Gastrocnemius medialis (tissue), 4 donors: ENCODE data around the gene RNASEH2A.
A peak's percentile ranks its signal among the peaks of the same experiment; 100 is the strongest.

Source experiments
- POLR2A ChIP-seq, 2 donors: fragments of 450-650 bp; IDR thresholded peaks; one replicate each; pipeline ENCODE4 v1.6.1; 2017; ENCODE audit warnings: antibody characterized with exemption in 2 of 2, mild to moderate bottlenecking in 2 of 2, moderate library complexity in 2 of 2
- TF ChIP-seq, protein P1 (sequence below), 5 experiments: fragments of 450-650 bp in 3 of 5; fragments of 200-600 bp in 2 of 5; sonication (generic) in 2 of 5; IDR thresholded peaks in 4 of 5; conservative IDR thresholded peaks in 1 of 5; 1 replicate in 4 of 5; 2 replicates in 1 of 5; pipeline ENCODE4 v1.5.1; 2016 to 2019; ENCODE audit warnings: antibody characterized with exemption in 5 of 5, mild to moderate bottlenecking in 3 of 5, moderate library complexity in 3 of 5

DNA sequence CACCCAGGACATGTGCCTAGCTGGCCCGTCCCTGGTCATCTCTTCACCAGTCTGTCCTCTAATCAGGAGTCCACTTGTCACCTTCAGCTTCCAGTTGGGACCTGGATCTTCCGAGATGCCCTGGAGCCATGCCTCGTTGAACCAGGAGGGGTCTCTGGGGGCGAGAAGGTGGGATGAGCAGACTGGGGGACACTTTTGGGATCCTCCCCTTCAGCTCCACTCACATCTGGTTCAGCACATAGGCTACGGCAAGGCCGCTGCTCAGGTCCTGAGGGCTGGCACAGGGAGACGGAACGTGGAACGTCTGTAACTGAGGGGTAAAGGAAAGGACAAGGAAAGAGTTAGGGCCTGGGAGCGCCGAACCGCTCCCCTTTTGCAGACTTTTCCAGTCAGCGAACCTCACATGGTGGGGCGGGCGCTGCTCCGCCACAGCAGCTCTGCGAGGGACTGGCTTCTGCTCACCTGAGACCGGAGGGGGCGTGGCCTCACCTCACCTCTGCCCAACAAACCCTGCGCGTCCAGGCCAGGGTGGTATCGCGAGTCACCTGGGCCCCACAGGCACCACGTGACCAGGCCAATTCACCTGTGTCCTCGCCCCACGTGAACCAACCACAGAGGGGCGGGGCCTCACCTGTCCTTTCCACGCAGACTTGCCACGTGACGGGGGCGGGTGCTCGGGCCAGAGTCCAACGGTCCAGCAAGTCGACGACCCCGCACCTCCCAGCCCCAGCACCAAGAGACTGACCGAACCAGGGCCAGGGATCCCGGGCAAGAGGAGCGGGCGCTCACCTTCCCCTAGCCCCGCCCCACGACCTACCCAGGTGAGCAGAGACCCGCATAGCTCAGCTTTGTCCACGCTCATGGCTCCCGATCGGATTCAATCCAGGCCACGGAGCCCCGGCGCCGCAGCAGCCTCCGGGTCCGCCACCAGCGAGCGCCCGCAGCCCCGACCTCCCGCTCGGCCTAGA lies 31.5 kb upstream of the RNASEH2A start, which contains the start of gene HOOK2:
- TF ChIP-seq, protein P1, sequence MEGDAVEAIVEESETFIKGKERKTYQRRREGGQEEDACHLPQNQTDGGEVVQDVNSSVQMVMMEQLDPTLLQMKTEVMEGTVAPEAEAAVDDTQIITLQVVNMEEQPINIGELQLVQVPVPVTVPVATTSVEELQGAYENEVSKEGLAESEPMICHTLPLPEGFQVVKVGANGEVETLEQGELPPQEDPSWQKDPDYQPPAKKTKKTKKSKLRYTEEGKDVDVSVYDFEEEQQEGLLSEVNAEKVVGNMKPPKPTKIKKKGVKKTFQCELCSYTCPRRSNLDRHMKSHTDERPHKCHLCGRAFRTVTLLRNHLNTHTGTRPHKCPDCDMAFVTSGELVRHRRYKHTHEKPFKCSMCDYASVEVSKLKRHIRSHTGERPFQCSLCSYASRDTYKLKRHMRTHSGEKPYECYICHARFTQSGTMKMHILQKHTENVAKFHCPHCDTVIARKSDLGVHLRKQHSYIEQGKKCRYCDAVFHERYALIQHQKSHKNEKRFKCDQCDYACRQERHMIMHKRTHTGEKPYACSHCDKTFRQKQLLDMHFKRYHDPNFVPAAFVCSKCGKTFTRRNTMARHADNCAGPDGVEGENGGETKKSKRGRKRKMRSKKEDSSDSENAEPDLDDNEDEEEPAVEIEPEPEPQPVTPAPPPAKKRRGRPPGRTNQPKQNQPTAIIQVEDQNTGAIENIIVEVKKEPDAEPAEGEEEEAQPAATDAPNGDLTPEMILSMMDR (IDR thresholded peaks at IDR 0.05 in 4 of 5, conservative IDR thresholded peaks at IDR 0.05 in 1 of 5): no peak
- peak; percentile 10 to 60 for TF ChIP-seq POLR2A (IDR thresholded peaks at IDR 0.05)
